Activated CD4-positive, alpha-beta T cell treated with anti-CD3 and anti-CD28 coated beads for 4 hours (primary cell): ENCODE measurements around the gene BFSP2.

ENCODE experiments used
- DNase-seq, 2 donors: peaks; one replicate each; pipeline ENCODE4 v3.0.0-alpha.2; 2020

The BFSP2 gene

GRCh38 chr3:133424937-133425869 is 25.3 kb downstream of the BFSP2 start:
- DNase-seq: no peak

DNA sequence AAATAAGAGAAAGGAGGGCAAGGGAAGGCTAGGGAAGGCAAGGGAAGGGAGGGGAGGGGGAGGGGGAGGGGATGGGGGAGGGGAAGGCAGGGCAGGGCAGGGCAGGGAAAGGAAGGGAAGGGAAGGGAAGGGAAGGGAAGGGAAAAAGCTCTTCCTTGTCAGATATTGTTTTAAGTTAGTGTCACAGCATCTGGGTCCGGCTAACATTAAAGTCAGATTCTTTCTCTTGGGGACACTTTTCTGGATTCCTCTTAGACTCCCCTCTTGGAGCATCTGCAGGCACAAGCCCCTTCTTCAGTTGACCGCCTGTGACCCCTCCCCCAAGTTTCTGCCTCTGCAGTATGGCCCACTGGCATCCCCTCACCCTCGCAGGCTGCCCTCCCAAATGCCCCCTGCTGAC is 26.0 kb downstream of the BFSP2 start:
- DNase-seq: no peak

DNA sequence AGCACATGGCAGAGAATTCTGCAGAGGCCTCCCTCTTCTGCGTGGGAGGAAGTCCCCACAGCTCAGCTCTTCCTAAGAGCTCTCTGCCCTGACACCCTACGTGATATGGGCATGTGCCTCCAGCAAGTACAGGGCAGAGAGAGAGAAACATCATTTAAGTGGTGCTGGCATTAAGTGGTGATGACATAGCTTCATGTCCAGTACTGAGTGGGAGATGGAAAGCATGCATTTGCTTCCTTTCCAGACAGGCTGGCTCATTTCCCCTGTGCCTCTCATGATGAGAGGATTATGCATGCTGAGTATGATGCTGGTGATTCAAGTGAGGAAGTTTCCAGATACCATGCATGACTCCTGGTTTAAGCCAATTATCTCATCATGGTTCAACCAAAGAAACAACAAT is 26.9 kb downstream of the BFSP2 start:
- no peak for DNase-seq

GRCh38 chr3:133428552-133428951 is 28.7 kb downstream of the BFSP2 start:
- DNase-seq: no peak

GRCh38 chr3:133429063-133429462 is 29.2 kb downstream of the BFSP2 start:
- no peak for DNase-seq

DNA sequence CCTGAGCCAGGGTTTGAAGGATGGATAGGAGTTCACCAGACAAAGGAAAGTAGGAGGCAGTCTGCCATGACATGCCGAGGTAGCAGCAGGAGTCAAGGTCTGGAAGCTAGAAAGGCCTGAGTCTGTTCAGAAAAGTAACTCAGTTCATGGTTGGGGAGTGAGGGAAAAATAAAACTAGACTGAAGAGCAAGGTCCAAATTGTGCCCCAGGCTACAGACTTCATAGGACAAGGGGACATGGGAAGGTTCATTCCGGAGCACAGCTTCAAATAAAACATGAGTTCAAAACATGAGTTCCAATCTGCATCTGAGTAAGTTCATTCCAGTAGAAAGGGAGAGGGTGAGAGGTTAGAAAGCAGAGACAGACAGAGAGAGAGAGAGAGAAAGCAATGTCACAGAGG is 39.7 kb downstream of the BFSP2 start:
- DNase-seq: no peak

GRCh38 chr3:133440652-133441051 is 40.8 kb downstream of the BFSP2 start:
- no peak for DNase-seq

DNA sequence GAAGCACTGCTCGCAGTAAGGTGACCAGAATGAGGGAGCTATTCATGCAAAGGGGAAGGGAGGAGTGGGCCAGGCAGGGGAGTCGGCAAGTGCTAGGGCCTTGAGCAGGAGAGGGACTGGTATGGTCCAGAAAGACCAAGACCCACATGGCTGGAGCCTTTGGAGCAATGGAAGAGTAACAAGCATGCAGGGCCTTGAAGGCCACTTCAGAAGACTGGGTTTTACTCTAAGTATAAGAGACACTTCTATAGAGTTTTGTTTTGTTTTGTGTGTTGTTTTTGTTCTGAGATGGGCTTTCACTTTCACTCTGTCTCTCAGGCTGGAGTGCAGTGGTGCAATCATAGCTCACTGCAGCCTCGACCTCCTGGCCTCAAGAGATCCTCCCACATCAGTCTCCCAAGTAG is 42.0 kb downstream of the BFSP2 start:
- DNase-seq: no peak

GRCh38 chr3:133442518-133442917 is 42.7 kb downstream of the BFSP2 start:
- DNase-seq: no peak

DNA sequence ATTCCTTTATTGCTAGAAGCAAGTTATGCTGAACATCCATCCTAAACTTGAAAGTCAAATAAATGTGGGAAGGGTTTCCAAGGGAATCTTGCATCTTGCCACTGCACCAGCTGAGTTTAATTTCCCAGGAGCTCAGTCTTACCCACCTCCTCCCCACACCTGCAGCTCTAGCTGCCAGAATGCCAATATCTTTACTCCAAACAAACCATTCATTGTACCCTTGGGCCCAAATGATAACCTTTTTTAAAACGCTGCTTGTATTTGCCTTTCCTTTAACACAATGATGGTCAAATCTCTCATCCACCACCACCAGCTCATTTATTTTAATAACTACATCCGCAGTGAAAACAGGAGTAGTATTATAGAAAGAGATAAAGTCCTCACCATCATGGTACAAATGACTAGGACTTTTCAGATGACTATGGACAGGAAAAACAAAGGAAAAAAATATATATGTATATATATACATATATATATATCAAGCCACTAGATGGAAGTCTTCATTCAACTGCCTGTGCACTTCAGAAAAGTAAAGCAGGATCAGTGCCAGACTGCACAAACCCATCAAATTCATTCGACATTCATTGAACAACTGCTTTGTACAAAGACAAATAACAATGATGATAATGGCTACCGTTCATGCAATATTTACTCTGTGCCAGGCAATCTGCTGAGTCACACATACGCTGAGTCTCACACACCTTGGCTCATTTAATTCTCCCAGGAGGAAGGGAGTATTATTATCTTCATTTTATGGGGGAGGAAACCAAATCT is 44.0 kb downstream of the BFSP2 start:
- no peak for DNase-seq

GRCh38 chr3:133444423-133444774 is 44.5 kb downstream of the BFSP2 start:
- no peak for DNase-seq

GRCh38 chr3:133445108-133445507 is 45.3 kb downstream of the BFSP2 start:
- DNase-seq: no peak

DNA sequence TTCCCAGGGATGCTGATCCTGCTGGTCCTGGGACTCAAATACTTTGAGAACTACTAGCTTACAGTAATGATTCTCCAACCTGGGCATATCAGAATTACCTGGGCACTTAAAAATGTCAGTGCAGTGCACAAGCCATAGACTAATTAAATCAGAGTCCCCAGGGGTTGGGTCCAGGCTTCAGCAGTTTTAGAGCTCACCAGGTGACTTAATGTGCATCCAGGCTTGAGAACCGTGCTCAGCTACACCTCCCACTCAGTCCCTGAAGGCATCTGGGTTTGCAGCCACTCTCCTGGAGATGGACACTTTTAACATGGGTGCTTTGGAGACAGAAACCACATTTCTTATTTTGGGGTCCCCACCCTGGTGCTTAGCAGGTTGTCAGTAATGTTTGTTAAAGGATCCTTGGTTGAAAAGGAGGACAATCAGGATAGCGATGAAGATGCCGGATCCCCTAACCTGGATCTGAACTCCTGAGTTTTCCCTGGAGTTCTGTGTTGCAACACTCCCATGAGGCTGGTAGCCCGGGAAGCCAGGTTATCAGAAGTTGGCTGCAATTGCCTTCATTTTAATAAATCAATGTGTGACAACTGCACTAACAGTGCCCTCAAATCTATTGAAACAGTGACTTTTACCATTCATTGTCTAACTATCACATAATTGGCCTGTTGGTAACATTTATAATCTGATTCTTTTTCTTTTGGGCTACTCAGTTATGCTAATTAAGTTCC is 48.1 kb downstream of the BFSP2 start:
- DNase-seq: no peak

- DNase-seq: no peak
Observed at GRCh38 chr3:133448478-133449122, 48.7 kb downstream of the BFSP2 start.

- no peak for DNase-seq
Observed at GRCh38 chr3:133451309-133451708, 51.5 kb downstream of the BFSP2 start.

DNA sequence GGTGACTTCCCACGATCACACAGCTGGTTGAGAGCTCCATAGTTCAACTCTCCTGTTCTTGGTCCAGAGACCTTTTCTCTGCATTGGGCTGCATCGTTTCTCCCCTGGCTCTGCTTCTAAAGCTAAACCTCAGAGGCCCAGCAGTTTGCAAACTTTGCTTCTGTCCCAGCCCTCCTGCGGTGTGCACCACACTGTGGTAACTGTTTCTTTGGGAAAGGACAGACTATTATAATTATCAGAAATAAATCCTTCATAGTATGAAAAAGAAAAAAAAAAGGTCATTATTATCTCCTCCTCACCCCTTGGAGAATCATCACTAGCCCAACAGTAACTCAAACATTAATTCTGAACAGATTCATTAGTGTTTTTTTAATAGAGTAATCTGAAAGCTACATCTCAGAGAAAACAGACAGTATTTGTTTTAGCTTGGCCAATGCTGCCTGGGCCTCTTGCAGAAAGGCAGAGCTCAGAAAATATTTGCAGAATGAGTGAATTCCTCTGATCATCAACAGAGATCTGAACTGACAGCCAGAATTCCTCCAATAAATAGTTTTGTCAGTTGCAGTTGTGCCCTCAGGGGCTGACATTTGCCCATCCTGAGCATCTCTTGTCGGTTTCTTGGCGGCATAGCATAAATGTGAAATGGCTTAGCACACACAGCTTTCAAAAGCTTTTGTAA is 52.9 kb downstream of the BFSP2 start:
- no peak for DNase-seq

- no peak for DNase-seq
Observed at GRCh38 chr3:133453383-133453782, 53.5 kb downstream of the BFSP2 start.

GRCh38 chr3:133455281-133455680 is 55.4 kb downstream of the BFSP2 start:
- no peak for DNase-seq

DNA sequence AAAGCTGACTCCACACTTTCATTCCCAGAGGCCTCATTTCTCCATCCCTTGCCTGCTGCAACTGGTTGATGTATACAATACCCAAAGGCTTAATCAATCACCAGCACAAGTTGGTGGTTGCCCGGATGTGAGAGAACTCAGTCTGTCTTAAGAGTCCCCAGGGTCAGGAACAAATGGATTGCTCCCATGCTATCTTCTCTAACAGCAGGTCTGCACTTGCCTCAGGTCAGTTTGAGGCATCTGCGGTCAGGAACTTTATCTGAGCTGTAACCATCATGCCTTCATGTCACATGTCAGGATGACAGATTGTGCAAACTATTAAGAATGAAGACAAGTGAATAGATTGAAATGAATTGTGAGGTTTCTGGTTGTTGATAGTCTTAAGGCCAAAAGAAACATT is 56.1 kb downstream of the BFSP2 start:
- no peak for DNase-seq

DNA sequence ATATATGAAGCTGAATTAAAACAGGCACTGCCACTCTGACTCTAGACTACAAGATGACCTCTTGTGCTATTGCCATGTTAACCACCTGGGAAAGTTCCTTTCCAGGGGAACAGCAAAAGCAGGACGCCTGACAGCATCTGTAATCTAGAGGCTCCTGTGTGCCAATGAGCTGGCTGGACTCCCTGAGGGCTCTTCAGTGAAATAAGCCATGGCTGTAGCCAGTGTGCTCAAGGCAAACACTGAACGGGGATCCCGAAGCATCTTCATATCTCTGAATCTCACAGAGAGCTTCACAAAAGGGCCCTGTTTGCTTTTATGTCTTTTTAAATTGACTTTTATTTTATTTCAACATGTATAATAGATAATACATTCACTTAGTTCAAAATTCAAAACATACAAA is 57.2 kb downstream of the BFSP2 start:
- no peak for DNase-seq

- no peak for DNase-seq
Observed at GRCh38 chr3:133457465-133458067, 57.7 kb downstream of the BFSP2 start.

DNA sequence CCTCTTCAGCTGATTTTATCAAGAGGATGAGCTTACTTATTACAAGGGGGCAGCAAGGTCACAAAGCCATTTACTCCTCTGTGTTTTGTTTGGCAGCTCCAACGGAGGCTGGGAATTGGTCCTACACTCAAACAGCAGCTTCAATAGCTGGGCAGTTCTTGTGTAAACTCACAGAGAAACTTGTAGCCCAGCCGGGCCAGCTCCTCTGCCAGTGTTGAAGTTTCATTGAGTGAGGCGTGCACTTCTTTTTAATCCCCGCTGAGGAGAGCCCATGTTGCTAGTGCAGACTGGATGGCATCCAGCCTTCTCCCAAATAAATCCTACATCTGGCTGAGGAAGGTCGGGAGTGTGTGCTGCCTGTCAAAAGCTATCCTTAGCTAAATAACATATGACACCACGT is 59.5 kb downstream of the BFSP2 start:
- no peak for DNase-seq
